Hepatocyte (in vitro differentiated cells): ENCODE results near the gene TBL1X. TPM values are rescaled to one million over a fixed set of nuclear protein-coding genes. Genes with fewer than 3 reads are reported as not detected.

Experiments
- DNase-seq: peaks from one replicate; pipeline ENCODE4 v3.0.0-alpha.2; 2016; ENCODE audit warnings: low spot score
- H2AFZ ChIP-seq: fragments of 200-600 bp; sonication (generic); 2 replicates; pipeline ENCODE4 v1.6.0; 2016; ENCODE audit warnings: antibody characterized with exemption, mild to moderate bottlenecking
- H3K27ac ChIP-seq: fragments of 200-600 bp; sonication (generic); 2 replicates; pipeline ENCODE4 v1.5.1; 2016; ENCODE audit warnings: mild to moderate bottlenecking
- H3K27me3 ChIP-seq: fragments of 200-600 bp; sonication (generic); 2 replicates; pipeline ENCODE4 v1.6.1; 2016
- H3K36me3 ChIP-seq: fragments of 200-600 bp; sonication (generic); replicated peaks from 2 replicates; pipeline ENCODE4 v1.5.1; 2016; ENCODE audit warnings: low read depth; ENCODE audit not compliant: insufficient read depth
- H3K4me1 ChIP-seq: fragments of 200-600 bp; sonication (generic); 2 replicates; pipeline ENCODE4 v1.5.1; 2016; ENCODE audit warnings: mild to moderate bottlenecking, moderate library complexity; ENCODE audit not compliant: insufficient read depth
- H3K4me2 ChIP-seq: fragments of 200-600 bp; sonication (generic); 2 replicates; pipeline ENCODE4 v1.6.0; 2016
- H3K4me3 ChIP-seq: fragments of 200-600 bp; sonication (generic); 2 replicates; pipeline ENCODE4 v1.5.1; 2016; ENCODE audit warnings: mild to moderate bottlenecking
- H3K79me2 ChIP-seq: fragments of 200-600 bp; sonication (generic); 2 replicates; pipeline ENCODE4 v1.6.0; 2017; ENCODE audit warnings: mild to moderate bottlenecking
- H3K9me2 ChIP-seq: fragments of 200-600 bp; sonication (generic); replicated peaks from 2 replicates; pipeline ENCODE4 v1.6.0; 2017; ENCODE audit warnings: mild to moderate bottlenecking; ENCODE audit not compliant: insufficient read depth
- H3K9me3 ChIP-seq: fragments of 200-600 bp; sonication (generic); 2 replicates; pipeline ENCODE4 v1.5.1; 2016; ENCODE audit warnings: low read depth, mild to moderate bottlenecking
- H4K20me1 ChIP-seq: fragments of 200-600 bp; sonication (generic); 2 replicates; pipeline ENCODE4 v1.6.0; 2016; ENCODE audit warnings: mild to moderate bottlenecking; ENCODE audit not compliant: insufficient read depth, poor library complexity, severe bottlenecking
- CTCF ChIP-seq: fragments of 200-600 bp; sonication (generic); IDR thresholded peaks from 2 replicates; pipeline ENCODE4 v1.5.1; 2016; ENCODE audit warnings: antibody characterized with exemption, mild to moderate bottlenecking; ENCODE audit not compliant: poor library complexity
- EZH2 ChIP-seq: fragments of 200-600 bp; sonication (generic); IDR thresholded peaks from 2 replicates; pipeline ENCODE4 v1.6.1; 2016; ENCODE audit warnings: antibody characterized with exemption, mild to moderate bottlenecking, borderline replicate concordance
- EZH2phosphoT487 ChIP-seq: fragments of 200-600 bp; sonication (generic); IDR thresholded peaks from one replicate; pipeline ENCODE4 v1.6.1; 2018; ENCODE audit warnings: antibody characterized with exemption, mild to moderate bottlenecking, low read depth, moderate library complexity; ENCODE audit not compliant: unreplicated experiment, severe bottlenecking
- WGBS: methylation state at CpG from one replicate; pipeline ENCODE4 v1.1.6; 2016; ENCODE audit warnings: low lambda C conversion rate; ENCODE audit errors: missing lambda C conversion rate; 5-methylcytosine and 5-hydroxymethylcytosine counted together
- polyA plus RNA-seq: library from polyadenylated mRNA; unstranded; fragments of >200 nt; fragmentation: Nextera tagmentation; extraction: Ambion mirVana; gene quantifications from 2 replicates; pipeline ENCODE4 v1.2.1, GENCODE V29; 2016
- total RNA-seq: library from RNA; depleted of rRNA; stranded (reverse); fragments of >200 nt; gene quantifications from 2 replicates; pipeline ENCODE4 v1.2.3, GENCODE V29; 2014

The TBL1X gene
- total and polyA plus RNA-seq, 2 experiments from 2014 or later: 14.9 to 16.0 TPM

GRCh38 chrX:9515973-9516538 is 51.2 kb downstream of the TBL1X start:
- H3K4me1 ChIP-seq: no peaks in the 10 kb centered on the region
- H3K9me2 ChIP-seq: no peaks in the 10 kb centered on the region
- H3K79me2 ChIP-seq: peaks cover 11% of the 10 kb centered on the region
- TF ChIP-seq EZH2phosphoT487 (no peak), EZH2 (no peak), CTCF (no peak)
- H3K4me3 ChIP-seq: no peak overlapping the region
- H3K27me3 ChIP-seq: no peaks in the 10 kb centered on the region
- H3K27ac ChIP-seq: no peak overlapping the region
- no peaks in the 10 kb centered on the region for H4K20me1 ChIP-seq
- DNase-seq: no peak
- H2AFZ ChIP-seq: no peak overlapping the region
- WGBS: 69% methylated on average over 4 of the region's 4 CpGs
- no peaks in the 10 kb centered on the region for H3K9me3 ChIP-seq
- no peak overlapping the region for H3K4me2 ChIP-seq
- no peaks in the 10 kb centered on the region for H3K36me3 ChIP-seq

GRCh38 chrX:9516635-9517034 is 51.8 kb downstream of the TBL1X start:
- H3K27me3 ChIP-seq: no peaks in the 10 kb centered on the region
- H3K9me3 ChIP-seq: no peaks in the 10 kb centered on the region
- no peaks in the 10 kb centered on the region for H3K9me2 ChIP-seq
- no peaks in the 10 kb centered on the region for H3K36me3 ChIP-seq
- no peak overlapping the region for H3K4me3 ChIP-seq
- H3K79me2 ChIP-seq: peaks cover 11% of the 10 kb centered on the region
- no peak overlapping the region for H3K4me2 ChIP-seq
- H4K20me1 ChIP-seq: no peaks in the 10 kb centered on the region
- no peaks in the 10 kb centered on the region for H3K4me1 ChIP-seq
- H3K27ac ChIP-seq: no peak overlapping the region
- H2AFZ ChIP-seq: no peak overlapping the region
- no peak for DNase-seq
- WGBS: 60% methylated on average over 3 of the region's 3 CpGs
- TF ChIP-seq EZH2phosphoT487: no peak
- TF ChIP-seq CTCF: no peak
- no peak for TF ChIP-seq EZH2

GRCh38 chrX:9518051-9518450 is 53.2 kb downstream of the TBL1X start:
- no peak overlapping the region for H2AFZ ChIP-seq
- H3K79me2 ChIP-seq: peaks cover 11% of the 10 kb centered on the region
- H3K4me3 ChIP-seq: no peak overlapping the region
- H3K36me3 ChIP-seq: no peaks in the 10 kb centered on the region
- H3K4me1 ChIP-seq: no peaks in the 10 kb centered on the region
- H3K4me2 ChIP-seq: no peak overlapping the region
- no peak for DNase-seq
- no peaks in the 10 kb centered on the region for H3K9me2 ChIP-seq
- 89% methylated on average over 4 of the region's 4 CpGs for WGBS
- no peaks in the 10 kb centered on the region for H3K9me3 ChIP-seq
- no peak overlapping the region for H3K27ac ChIP-seq
- TF ChIP-seq EZH2 (no peak), EZH2phosphoT487 (no peak), CTCF (no peak)
- no peaks in the 10 kb centered on the region for H3K27me3 ChIP-seq
- H4K20me1 ChIP-seq: no peaks in the 10 kb centered on the region

GRCh38 chrX:9518889-9519288 is 54.0 kb downstream of the TBL1X start:
- no peak for DNase-seq
- no peak overlapping the region for H3K27ac ChIP-seq
- no peak overlapping the region for H2AFZ ChIP-seq
- H3K4me2 ChIP-seq: no peak overlapping the region
- no peak for TF ChIP-seq EZH2
- no peak for TF ChIP-seq EZH2phosphoT487
- no peak for TF ChIP-seq CTCF
- H3K4me1 ChIP-seq: no peaks in the 10 kb centered on the region
- WGBS: 77% methylated on average over 5 of the region's 5 CpGs
- no peaks in the 10 kb centered on the region for H3K9me2 ChIP-seq
- no peaks in the 10 kb centered on the region for H3K27me3 ChIP-seq
- no peak overlapping the region for H3K4me3 ChIP-seq
- no peaks in the 10 kb centered on the region for H3K9me3 ChIP-seq
- peaks cover 11% of the 10 kb centered on the region for H3K79me2 ChIP-seq
- H4K20me1 ChIP-seq: no peaks in the 10 kb centered on the region
- H3K36me3 ChIP-seq: no peaks in the 10 kb centered on the region
